HUES64 (cell line): Measurements from ENCODE around the gene DNAJB12.
"Not testable (repeated sequence)": the region's sequence is repeated elsewhere in the genome, so short reads cannot be mapped to it uniquely, and the experiment has no call there.

Source experiments
- H3K27ac ChIP-seq: 2 replicates; pipeline ENCODE4 v1.7.0; 2013; ENCODE audit warnings: low read depth, low read length, inconsistent platforms
- H3K27me3 ChIP-seq: 2 replicates; pipeline ENCODE4 v1.6.1; 2013; ENCODE audit warnings: mild to moderate bottlenecking, low read length; ENCODE audit not compliant: insufficient read depth
- H3K36me3 ChIP-seq: 2 replicates; pipeline ENCODE4 v1.6.1; 2013; ENCODE audit warnings: mild to moderate bottlenecking, low read length; ENCODE audit not compliant: insufficient read depth
- H3K4me1 ChIP-seq: 2 replicates; pipeline ENCODE4 v1.6.1; 2013; ENCODE audit warnings: mild to moderate bottlenecking, low read length, moderate library complexity; ENCODE audit not compliant: insufficient read depth
- H3K4me3 ChIP-seq: 2 replicates; pipeline ENCODE4 v1.5.1; 2013; ENCODE audit warnings: mild to moderate bottlenecking, low read length, moderate library complexity
- H3K9ac ChIP-seq: 2 replicates; pipeline ENCODE4 v1.6.1; 2013; ENCODE audit warnings: mild to moderate bottlenecking, low read depth, low read length
- H3K9me3 ChIP-seq: 2 replicates; pipeline ENCODE4 v1.6.1; 2013; ENCODE audit warnings: low read depth, low read length; ENCODE audit not compliant: insufficient read depth
- WGBS: fragments of 150-250, 120-280 bp; methylation state at CpG from one replicate; pipeline ENCODE4 v1.1.7; 2013; ENCODE audit warnings: missing lambda C conversion rate; 5-methylcytosine and 5-hydroxymethylcytosine counted together

Gene DNAJB12

GRCh38 chr10:72329290-72330068, 25.2 kb downstream of the DNAJB12 start:
- Histone ChIP-seq H3K27ac (no peak overlapping the region), H3K4me3 (no peak overlapping the region), H3K4me1 (peaks cover 23% of the 10 kb centered on the region), H3K27me3 (no peaks in the 10 kb centered on the region), H3K9ac (no peak overlapping the region), H3K9me3 (no peaks in the 10 kb centered on the region), H3K36me3 (peaks cover 8% of the 10 kb centered on the region)
- WGBS = 86% methylated on average over 11 of the region's 11 CpGs

GRCh38 chr10:72328829-72329204, 25.9 kb downstream of the DNAJB12 start:
- peaks cover 21% of the 10 kb centered on the region for H3K4me1 ChIP-seq
- no peaks in the 10 kb centered on the region for H3K9me3 ChIP-seq
- H3K27me3 ChIP-seq = no peaks in the 10 kb centered on the region
- WGBS = 51% methylated on average over 5 of the region's 5 CpGs
- H3K36me3 ChIP-seq = peaks cover 2% of the 10 kb centered on the region; the same call in 1 of the 2 replicates
- no peak overlapping the region for H3K27ac ChIP-seq
- H3K4me3 ChIP-seq = no peak overlapping the region
- no peak overlapping the region for H3K9ac ChIP-seq

DNA sequence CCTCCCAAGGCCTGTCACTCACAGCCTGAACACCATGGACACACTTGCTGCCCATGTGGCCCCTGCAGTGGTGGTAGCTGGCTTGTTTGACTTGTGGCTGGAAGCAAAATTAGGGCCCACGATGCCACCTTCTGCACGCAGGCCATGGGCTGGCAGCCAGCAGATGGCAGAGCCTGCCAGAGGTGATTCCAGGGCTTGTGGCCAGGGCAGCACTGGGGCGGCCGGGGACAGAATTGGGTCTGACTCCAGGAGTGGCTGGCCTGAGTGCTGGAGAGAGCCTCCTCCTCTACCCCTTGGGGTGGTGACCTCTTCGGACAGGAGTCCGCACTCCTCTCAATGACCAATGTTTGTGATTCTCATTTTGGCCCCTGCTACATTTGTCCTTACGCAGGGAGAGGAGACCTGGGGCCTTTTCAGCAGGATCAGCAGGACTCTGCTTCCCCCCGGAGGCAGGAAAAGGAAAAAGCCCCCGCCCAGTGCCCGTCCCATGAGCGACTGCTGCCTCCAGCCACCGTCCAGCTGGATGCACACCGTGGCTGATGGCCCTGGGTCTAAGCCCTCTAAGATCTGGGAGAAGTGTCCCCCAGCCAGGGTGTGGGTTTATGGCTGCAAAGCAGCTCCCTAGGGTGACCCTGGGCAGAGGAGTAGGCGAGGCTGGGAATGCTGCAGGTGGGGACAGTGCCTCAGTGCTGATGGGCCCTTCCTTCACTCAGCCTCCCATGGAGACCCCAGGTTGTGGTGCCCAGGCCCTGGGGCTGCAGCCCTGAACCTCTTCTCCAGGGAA, 26.5 kb downstream of the DNAJB12 start:
- no peak overlapping the region for H3K27ac ChIP-seq

GRCh38 chr10:72326665-72327603, 27.8 kb downstream of the DNAJB12 start:
- H3K9ac ChIP-seq, H3K27me3 ChIP-seq, H3K36me3 ChIP-seq, H3K27ac ChIP-seq, H3K9me3 ChIP-seq, H3K4me3 ChIP-seq: not testable (repeated sequence)
- peaks cover 21% of the 10 kb centered on the region for H3K4me1 ChIP-seq
- WGBS = 95% methylated on average over 32 of the region's 32 CpGs

More for the DNA sequence above, 26.5 kb downstream of the DNAJB12 start:
- H3K27me3 ChIP-seq = no peaks in the 10 kb centered on the region
- H3K9ac ChIP-seq = no peak overlapping the region
- no peaks in the 10 kb centered on the region for H3K36me3 ChIP-seq
- peaks cover 21% of the 10 kb centered on the region for H3K4me1 ChIP-seq
- 45% methylated on average over 14 of the region's 14 CpGs for WGBS
- no peak overlapping the region for H3K4me3 ChIP-seq
- H3K9me3 ChIP-seq = no peaks in the 10 kb centered on the region

DNA sequence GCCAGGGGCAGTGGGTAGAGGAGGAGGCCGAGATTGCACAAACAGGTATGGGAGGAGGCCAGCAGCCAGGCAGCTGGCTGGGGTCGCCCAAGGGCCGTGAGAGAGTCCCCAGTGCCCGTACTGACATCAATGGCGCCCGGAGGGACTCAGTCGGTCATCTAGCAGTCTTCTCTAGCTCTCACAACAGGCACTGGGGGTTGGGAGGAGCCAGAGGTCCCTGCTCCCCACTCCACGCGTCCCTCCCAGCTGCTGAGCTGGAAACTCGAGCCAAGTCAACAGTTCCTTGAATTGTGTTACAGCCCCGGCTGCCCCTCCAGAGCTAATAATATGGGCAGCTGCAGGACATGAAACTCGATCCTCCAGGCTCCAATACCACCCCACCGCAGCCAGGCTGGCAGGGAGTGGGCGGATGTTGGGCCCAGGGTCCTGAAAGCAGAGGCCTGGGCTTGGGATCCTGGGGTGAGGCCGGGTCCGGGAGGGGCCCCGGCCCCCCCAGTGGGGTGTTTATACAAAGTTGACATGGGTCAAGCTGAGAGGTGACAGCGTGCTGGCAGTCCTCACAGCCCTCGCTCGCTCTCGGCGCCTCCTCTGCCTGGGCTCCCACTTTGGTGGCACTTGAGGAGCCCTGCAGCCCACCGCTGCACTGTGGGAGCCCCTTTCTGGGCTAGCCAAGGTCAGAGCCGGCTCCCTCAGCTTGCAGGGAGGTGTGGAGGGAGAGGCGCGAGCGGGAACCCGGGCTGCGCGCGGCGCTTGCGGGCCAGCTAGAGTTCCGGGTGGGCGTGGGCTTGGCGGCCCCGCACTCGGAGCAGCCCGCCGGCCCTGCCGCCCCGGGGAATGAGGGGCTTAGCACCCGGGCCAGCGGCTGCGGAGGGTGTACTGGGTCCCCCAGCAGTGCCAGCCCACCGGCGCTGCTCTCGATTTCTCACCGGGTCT, 29.2 kb downstream of the DNAJB12 start:
- 83% methylated on average over 49 of the region's 49 CpGs for WGBS
- not testable (repeated sequence) for H3K4me3 ChIP-seq, H3K9me3 ChIP-seq, H3K9ac ChIP-seq, H3K27me3 ChIP-seq, H3K27ac ChIP-seq, H3K36me3 ChIP-seq
- H3K4me1 ChIP-seq = peaks cover 22% of the 10 kb centered on the region

- no peaks in the 10 kb centered on the region for H3K9me3 ChIP-seq
- H3K27ac ChIP-seq = no peak overlapping the region
- H3K27me3 ChIP-seq = no peaks in the 10 kb centered on the region
- 96% methylated on average over 11 of the region's 12 CpGs for WGBS
- no peak overlapping the region for H3K9ac ChIP-seq
- no peaks in the 10 kb centered on the region for H3K36me3 ChIP-seq
- H3K4me3 ChIP-seq = no peak overlapping the region
- H3K4me1 ChIP-seq = peaks cover 31% of the 10 kb centered on the region
Measured at GRCh38 chr10:72323771-72324191, 30.9 kb downstream of the DNAJB12 start.

- Histone ChIP-seq H3K4me1 (peaks cover 28% of the 10 kb centered on the region), H3K27ac (no peak overlapping the region), H3K36me3 (no peaks in the 10 kb centered on the region), H3K27me3 (no peaks in the 10 kb centered on the region), H3K9me3 (no peaks in the 10 kb centered on the region), H3K4me3 (no peak overlapping the region), H3K9ac (no peak overlapping the region)
- WGBS = 95% methylated on average over 10 of the region's 10 CpGs
Measured at GRCh38 chr10:72323108-72323749, 31.5 kb downstream of the DNAJB12 start.

GRCh38 chr10:72322280-72323058, 32.2 kb downstream of the DNAJB12 start:
- Histone ChIP-seq H3K4me1 (peaks cover 28% of the 10 kb centered on the region), H3K4me3 (no peak overlapping the region), H3K9me3 (no peaks in the 10 kb centered on the region), H3K27ac (no peak overlapping the region), H3K36me3 (no peaks in the 10 kb centered on the region), H3K9ac (no peak overlapping the region), H3K27me3 (no peaks in the 10 kb centered on the region)
- WGBS = 92% methylated on average over 16 of the region's 16 CpGs

- 85% methylated on average over 3 of the region's 3 CpGs for WGBS
- no peaks in the 10 kb centered on the region for H3K36me3 ChIP-seq
- H3K4me1 ChIP-seq = peaks cover 28% of the 10 kb centered on the region
- no peak overlapping the region for H3K9ac ChIP-seq
- H3K27ac ChIP-seq = no peak overlapping the region
- no peak overlapping the region for H3K4me3 ChIP-seq
- no peaks in the 10 kb centered on the region for H3K27me3 ChIP-seq
- H3K9me3 ChIP-seq = no peaks in the 10 kb centered on the region
Measured at GRCh38 chr10:72322030-72322279, 32.8 kb downstream of the DNAJB12 start.
